AG04450 (cell line): ENCODE measurements around the gene ZSCAN20. TPM values are rescaled to one million over a fixed set of nuclear protein-coding genes. Genes with fewer than 3 reads are reported as not detected.

ENCODE experiments used
- CTCF ChIA-PET: fragments of 300-600, 350-600 bp; formaldehyde crosslinking; extraction: SDS; loops from one replicate; lab custom pipeline; 2022; ENCODE audit warnings: antibody characterized with exemption, inconsistent platforms; lab: Charles Lee
- POLR2A ChIA-PET: fragments of 350-600 bp; formaldehyde crosslinking; extraction: SDS; loops from one replicate; lab custom pipeline; 2021; ENCODE audit warnings: antibody characterized with exemption, inconsistent platforms; lab: Yijun Ruan, JAX
- DNase-seq: peaks from one replicate; pipeline ENCODE4 v3.0.0-alpha.2; 2011; ENCODE audit warnings: low read depth, low spot score
- H3K27ac ChIP-seq: one replicate; pipeline ENCODE4 v1.5.1; 2012; ENCODE audit warnings: low read depth, low read length, control low read depth
- H3K27me3 ChIP-seq: one replicate; pipeline ENCODE4 v1.6.0; 2012; ENCODE audit warnings: low read length; ENCODE audit not compliant: control insufficient read depth, insufficient read depth
- H3K4me3 ChIP-seq: 2 replicates; pipeline ENCODE4 v1.5.1; 2011; ENCODE audit warnings: mild to moderate bottlenecking, low read depth, low read length, control low read depth
- H3K9me3 ChIP-seq: 2 replicates; pipeline ENCODE4 v1.5.1; 2012; ENCODE audit warnings: low read length; ENCODE audit not compliant: control insufficient read depth, insufficient read depth
- polyA plus RNA-seq: library from polyadenylated mRNA; depleted of rRNA; stranded (reverse); fragments of >200 nt; gene quantifications from 2 replicates; pipeline ENCODE4 v1.2.3, GENCODE V29; 2011
- TF ChIP-seq, protein P1 (sequence below): IDR thresholded peaks from 2 replicates; pipeline ENCODE4 v1.5.1; 2011; ENCODE audit warnings: low read depth, low read length, control low read depth, inconsistent platforms

ZSCAN20 gene
- polyA plus RNA-seq, 1 experiment = 3.9 TPM

- POLR2A ChIA-PET = no interaction called here
- CTCF ChIA-PET = no interaction called here
- DNase-seq = no peak
Observed at GRCh38 chr1:33438364-33439160, 33.9 kb upstream of the ZSCAN20 start.

GRCh38 chr1:33439662-33440061 is 32.8 kb upstream of the ZSCAN20 start:
- Histone ChIP-seq H3K4me3 (no peak overlapping the region), H3K9me3 (no peaks in the 10 kb centered on the region), H3K27me3 (no peaks in the 10 kb centered on the region), H3K27ac (no peak overlapping the region)
- ChIA-PET CTCF (interaction anchor here (1.3 kb wide), 1 partner anchor 16 kb away, joined by 3 read pairs; no protein-coding TSS in a partner anchor), POLR2A (no interaction called here)
- TF ChIP-seq, protein P1, sequence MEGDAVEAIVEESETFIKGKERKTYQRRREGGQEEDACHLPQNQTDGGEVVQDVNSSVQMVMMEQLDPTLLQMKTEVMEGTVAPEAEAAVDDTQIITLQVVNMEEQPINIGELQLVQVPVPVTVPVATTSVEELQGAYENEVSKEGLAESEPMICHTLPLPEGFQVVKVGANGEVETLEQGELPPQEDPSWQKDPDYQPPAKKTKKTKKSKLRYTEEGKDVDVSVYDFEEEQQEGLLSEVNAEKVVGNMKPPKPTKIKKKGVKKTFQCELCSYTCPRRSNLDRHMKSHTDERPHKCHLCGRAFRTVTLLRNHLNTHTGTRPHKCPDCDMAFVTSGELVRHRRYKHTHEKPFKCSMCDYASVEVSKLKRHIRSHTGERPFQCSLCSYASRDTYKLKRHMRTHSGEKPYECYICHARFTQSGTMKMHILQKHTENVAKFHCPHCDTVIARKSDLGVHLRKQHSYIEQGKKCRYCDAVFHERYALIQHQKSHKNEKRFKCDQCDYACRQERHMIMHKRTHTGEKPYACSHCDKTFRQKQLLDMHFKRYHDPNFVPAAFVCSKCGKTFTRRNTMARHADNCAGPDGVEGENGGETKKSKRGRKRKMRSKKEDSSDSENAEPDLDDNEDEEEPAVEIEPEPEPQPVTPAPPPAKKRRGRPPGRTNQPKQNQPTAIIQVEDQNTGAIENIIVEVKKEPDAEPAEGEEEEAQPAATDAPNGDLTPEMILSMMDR = no peak
- DNase-seq = no peak

More at GRCh38 chr1:33438364-33439160, 33.9 kb upstream of the ZSCAN20 start:
- TF ChIP-seq, protein P1 = no peak
- Histone ChIP-seq H3K27ac (no peak overlapping the region), H3K27me3 (no peaks in the 10 kb centered on the region), H3K9me3 (no peaks in the 10 kb centered on the region), H3K4me3 (no peak overlapping the region)

GRCh38 chr1:33441088-33441745 is 31.2 kb upstream of the ZSCAN20 start:
- no peak overlapping the region for H3K4me3 ChIP-seq
- DNase-seq = no peak
- no peak overlapping the region for H3K27ac ChIP-seq
- no peaks in the 10 kb centered on the region for H3K9me3 ChIP-seq
- ChIA-PET CTCF (interaction anchor here (0.9 to 2.0 kb wide), 4 partner anchors 14 to 192 kb away, joined by 3 to 6 read pairs (median 4); no protein-coding TSS in a partner anchor), POLR2A (no interaction called here)
- TF ChIP-seq, protein P1 = no peak
- no peaks in the 10 kb centered on the region for H3K27me3 ChIP-seq

- ChIA-PET CTCF (interaction anchor here (0.6 to 2.0 kb wide), 5 partner anchors 14 to 356 kb away, joined by 3 to 6 read pairs (median 4); no protein-coding TSS in a partner anchor), POLR2A (interaction anchor here (0.6 kb wide), 1 partner anchor 1369 kb away, joined by 3 read pairs; the partner anchor contains the start of gene TMEM39B)
- no peak for DNase-seq
- Histone ChIP-seq H3K9me3 (no peaks in the 10 kb centered on the region), H3K4me3 (no peak overlapping the region), H3K27ac (no peak overlapping the region), H3K27me3 (no peaks in the 10 kb centered on the region)
- TF ChIP-seq, protein P1 = no peak
Observed at GRCh38 chr1:33442141-33442540, 30.3 kb upstream of the ZSCAN20 start.
